ENCODE measurements around the gene GPR62. TPM values are rescaled to one million over a fixed set of nuclear protein-coding genes. Genes with fewer than 3 reads are reported as not detected.

GPR62 gene
- total RNA-seq, 1 donor from 2014 or later: 0.07 TPM

DNA sequence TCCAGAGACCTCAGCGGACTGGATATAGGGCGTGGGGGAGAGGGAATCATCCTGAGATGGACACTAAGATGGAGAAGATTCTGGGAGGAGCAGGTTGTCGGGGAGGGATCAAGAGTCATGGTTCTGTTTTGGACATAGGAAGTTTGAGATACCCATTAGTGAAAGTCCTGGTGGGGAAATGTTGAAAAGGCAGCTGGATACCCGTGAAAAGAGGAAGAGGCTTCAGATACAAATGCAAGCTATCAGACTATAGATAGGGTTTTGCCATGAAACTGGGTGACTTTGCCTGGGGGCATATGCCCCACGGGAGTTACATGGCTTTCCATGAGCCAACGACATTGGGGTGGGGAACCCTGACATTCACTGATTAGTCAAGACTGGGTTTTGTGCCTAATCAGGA is 1.1 kb upstream of the GPR62 start:
- DNase-seq (ENCODE audit: low read depth, low spot score): no peak

DNA sequence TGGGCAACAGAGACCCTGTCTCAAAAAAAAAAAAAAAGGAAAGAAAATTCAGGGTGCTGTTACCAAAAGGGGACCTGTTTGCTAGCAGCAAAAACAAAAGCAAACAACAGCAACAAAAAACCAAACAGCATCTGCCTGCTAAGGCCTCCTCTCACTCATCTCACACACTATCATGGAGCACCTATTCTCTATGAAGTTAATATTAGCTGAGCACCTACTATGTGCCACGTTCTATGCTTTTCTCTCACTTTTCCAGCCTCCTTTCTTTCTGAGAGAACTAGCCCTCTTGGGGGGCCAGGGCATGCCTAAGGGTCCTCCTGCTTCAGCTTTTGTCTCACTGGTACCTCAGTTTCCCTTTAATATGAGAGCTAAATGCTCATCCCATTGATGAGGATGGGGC is 468 bp upstream of the GPR62 start:
- no peak for DNase-seq (ENCODE audit: low read depth, low spot score)

DNA sequence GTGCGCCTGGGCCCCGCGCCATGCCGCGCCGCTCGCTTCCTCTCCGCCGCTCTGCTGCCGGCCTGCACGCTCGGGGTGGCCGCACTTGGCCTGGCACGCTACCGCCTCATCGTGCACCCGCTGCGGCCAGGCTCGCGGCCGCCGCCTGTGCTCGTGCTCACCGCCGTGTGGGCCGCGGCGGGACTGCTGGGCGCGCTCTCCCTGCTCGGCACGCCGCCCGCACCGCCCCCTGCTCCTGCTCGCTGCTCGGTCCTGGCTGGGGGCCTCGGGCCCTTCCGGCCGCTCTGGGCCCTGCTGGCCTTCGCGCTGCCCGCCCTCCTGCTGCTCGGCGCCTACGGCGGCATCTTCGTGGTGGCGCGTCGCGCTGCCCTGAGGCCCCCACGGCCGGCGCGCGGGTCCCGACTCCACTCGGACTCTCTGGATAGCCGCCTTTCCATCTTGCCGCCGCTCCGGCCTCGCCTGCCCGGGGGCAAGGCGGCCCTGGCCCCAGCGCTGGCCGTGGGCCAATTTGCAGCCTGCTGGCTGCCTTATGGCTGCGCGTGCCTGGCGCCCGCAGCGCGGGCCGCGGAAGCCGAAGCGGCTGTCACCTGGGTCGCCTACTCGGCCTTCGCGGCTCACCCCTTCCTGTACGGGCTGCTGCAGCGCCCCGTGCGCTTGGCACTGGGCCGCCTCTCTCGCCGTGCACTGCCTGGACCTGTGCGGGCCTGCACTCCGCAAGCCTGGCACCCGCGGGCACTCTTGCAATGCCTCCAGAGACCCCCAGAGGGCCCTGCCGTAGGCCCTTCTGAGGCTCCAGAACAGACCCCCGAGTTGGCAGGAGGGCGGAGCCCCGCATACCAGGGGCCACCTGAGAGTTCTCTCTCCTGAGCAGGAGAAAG is 951 bp downstream of the GPR62 start:
- DNase-seq (ENCODE audit: low read depth, low spot score): no peak

DNA sequence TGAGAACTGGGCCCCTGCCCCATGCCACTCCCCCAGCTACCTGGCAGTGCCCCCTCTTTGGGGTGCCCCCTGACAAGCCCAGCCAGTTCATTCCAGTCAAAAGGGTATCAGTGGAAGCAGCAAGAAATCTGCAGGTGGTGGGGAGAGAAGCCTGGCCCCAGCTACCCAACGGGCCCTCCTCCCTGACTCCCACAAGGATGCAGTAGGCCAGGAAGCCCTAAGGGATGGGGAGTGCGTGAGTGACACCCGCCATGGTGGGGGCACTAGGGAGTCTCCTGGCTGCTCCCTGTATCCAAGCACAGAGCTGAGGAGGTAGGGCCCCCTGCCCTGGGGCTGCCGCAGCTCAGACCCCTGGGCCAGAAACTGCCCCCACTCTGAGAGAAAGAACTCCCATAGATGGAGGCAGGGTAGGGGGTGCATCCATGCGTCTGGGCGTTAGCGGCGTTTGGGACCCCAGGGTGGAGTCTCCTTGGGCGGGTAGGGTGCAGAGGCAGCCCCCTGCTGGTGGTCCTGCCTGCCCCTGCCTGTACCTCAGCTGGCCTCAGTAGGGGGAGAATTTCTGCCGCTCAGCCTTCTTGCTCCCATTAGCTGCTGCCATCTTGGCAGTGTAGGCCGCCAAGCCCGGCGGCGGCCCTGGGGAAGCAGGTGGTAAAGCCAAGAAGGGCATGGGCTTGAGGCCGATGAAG is 2.5 kb downstream of the GPR62 start:
- no peak for DNase-seq (ENCODE audit: low read depth, low spot score)

DNA sequence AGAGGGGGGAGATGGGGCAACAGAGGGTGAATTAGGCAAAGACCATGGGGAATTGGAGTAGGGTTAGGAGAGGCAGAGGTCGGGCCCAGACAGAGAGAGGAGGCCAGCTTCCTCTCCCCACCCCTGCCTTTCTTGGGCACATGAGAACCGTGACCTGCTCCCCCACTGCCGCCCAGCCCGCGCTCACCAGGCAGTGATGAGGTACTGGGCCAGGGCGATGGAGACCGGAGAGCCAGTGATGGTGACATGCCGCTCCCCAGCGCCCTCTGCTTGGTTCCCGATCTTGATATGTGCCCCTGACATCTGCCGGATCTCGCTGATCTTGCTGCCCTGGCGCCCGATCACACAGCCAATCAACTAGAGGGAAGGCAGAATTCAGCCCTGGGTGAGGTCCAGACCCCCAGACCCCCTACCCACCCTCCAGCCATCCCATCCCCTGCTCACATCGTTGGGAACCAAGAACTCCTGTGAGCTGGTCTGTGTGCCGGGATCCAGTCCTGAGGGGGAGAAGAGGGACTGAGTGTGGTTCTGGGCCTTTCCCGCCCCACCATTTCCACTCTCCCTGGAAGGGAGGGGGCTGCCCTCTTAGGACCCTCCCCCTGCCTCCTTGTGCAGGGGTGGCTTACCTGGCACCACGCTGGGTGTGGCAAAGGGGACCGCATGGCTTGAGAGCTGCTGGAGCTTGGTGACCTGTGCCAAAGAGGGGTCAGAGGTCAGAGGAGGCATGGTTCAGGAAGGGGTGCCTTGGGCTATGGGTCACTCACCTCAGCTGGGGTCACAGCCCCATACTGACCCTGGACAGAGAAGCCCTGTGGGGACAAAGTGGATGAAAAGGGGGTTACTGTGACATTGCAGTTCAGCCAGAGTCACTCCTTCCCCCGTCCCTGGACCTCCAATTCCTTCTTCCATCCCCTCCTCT is 3.7 kb downstream of the GPR62 start:
- no peak for DNase-seq (ENCODE audit: low read depth, low spot score)

DNA sequence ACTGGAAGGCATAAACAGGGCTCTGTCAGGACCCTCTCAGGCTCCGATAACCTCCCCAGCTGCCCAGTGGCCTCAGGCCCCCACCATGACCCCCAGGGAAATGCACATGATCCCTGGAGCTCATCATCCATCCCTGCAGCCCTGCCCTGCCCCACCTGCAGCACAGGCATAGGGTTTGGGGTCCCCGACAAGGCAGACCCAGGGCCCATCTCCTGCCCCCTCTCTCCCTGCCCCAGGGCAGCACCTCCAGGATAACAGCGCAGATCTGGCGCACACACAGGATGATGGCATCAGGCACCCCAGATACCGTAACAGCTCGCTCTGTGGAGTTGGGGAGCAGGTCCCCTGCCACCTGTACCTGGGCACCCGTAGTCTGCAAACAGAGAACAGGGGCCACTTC is 4.5 kb downstream of the GPR62 start:
- DNase-seq (ENCODE audit: low read depth, low spot score): no peak

DNA sequence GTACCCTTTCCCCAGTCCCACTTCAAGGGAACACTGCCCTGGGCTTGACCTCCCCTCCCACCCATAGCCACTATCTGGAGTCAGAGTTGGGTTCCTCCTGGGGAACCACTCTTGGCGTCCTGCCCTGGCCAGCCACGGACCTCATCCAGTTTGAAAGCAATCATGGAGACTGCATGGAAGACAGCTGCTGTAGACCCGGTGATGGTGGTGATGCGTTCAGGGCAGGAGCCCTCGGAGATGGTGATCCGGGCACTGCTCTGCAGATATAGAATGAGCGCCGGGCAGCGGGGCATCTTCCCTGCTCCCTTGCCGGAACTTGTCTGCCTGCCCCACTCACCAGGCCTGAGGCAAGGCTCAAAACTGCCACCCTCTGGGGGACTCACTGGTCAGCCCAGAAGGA is 5.2 kb downstream of the GPR62 start:
- no peak for DNase-seq (ENCODE audit: low read depth, low spot score)

DNA sequence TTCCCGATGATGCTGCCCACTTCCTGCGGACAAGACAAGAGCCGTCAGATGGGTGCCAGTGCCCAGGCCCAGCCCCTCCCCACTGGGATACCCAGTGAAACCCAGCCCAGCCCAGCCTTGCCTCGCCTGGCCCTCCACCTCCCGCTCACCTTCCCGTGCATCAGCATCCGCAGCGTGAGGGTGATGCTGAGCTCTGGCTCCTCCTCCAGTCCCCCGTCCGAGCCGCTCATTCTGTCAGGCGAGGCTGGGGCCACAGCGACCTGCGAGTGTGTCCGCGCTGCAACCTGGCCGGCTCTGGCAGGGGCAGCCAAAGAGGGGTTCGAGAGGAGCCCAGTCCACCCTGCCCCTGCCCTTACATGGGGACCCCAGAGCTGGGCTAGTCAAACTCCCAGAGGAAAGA is 5.8 kb downstream of the GPR62 start:
- no peak for DNase-seq (ENCODE audit: low read depth, low spot score)

DNA sequence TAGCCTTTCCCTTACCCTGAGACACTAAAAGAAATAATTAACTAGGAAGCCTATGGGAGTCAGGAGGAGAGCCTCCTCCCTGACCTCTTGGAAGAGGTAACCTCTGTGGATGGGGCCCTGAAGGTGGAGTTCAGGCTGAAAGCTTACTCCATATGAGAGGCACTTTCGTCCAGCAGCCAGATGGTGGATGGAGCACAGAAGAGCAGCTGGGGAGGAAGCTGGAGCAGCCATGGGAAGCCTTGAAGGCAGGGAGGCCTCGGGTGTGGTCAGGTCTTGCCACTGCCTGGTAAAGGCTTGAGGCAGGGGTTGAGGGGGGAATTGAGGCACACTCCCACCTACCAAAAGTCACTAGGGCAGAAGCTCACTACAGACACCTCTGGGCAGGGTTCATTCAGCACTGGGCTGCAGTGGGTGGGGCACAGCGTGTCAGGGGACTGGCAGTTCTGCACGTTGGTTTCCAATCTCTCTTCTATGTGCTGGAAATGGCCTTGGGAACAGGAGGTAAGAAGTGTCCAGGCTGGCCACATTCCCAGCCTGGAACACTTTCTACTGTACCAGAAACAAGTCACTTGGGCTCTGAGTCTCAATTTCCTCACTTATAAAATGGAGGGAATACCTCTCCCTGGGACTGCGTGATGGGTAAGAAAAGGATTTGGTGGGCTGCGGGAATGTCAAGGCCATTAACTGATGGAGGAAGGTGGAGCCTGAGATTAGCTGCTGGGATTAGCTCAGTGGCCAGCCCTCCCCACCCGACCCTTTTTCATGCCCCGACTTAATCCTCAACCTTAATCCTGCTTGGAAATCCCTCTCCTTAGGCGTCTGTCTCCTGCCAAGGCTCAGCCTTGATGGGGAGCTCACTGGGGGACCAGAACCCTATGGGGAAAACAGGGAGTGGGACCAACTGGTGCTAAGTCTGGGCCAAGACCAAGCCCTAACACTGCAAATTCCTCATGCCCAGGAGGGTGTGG is 6.7 kb downstream of the GPR62 start:
- no peak for DNase-seq (ENCODE audit: low read depth, low spot score)

DNA sequence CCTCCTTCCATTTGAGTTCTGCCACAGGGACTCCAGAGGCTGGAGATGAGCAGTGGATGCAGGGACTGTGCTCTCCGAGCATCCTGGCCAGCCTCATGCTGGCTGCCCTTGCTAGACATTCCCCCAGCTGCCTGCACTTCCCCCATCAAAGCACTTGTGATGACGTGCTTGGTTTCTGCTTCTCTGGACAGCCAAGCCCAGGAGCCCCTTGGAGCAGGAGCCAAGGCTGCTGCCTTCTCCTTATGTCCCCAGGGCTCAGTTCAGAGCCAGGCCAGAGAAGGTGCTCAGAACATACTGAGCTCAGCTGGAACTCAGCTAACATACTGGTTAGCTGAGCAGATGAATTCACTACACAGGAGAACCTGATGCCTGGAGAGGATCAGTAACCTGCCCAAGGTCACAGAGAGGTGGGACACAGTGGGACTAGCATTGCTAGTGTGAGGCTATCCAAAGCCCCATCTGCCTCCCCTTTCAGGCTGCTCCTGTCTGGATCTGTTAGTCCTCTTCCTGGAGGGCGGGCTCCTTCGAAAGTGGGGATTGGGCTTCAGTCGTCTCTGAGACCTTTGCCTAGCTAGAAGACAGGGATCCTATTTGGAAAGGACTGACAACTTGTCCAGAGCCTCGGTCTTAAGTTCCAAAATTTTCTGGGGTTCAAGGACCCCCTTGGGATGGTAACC is 7.8 kb downstream of the GPR62 start:
- DNase-seq (ENCODE audit: low read depth, low spot score): no peak

DNA sequence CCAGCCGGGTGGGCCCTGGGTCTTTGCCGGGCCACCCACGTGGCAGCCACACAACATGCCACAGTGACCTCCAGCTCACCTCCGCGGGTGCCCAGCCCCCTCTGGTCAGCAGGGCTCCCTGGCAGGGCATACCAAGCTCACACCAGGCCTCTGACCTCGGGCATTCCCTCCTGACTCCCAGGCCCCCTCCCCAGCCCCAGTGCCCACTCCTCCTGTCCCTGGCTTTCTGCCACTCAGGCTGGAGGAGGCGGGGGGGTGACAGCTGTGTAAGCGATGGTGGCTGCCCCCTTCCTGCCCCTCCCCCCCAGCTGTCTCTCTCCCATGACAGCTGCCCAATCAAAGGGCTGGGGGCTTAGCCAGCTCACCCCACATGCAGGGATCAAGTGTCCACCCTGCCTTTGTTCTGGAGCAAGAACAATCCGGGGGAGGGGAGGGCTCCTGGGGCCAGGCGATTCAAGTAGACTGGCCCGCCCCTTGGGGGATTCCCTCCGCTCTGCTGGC is 8.8 kb downstream of the GPR62 start:
- no peak for DNase-seq (ENCODE audit: low read depth, low spot score)

DNA sequence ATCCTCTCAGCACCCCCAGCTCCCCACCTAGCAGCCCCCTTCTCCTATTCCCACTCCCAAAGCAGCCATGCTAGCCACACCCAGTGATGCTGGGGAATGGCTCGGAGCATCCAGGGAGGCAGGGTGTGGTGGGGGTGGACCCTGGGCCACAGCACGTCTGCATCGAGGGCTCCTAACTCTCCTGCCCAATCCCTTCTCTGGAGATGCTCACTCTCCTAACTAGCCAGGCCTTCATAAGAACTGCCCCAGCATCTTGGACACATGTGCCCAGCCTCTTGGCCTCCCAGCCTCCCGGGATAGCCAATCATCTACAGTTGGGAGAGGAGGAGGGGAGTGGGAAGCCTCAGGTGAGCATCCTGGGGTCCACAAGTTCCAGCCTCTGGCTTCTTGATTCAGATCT is 9.3 kb downstream of the GPR62 start:
- no peak for DNase-seq (ENCODE audit: low read depth, low spot score)

DNA sequence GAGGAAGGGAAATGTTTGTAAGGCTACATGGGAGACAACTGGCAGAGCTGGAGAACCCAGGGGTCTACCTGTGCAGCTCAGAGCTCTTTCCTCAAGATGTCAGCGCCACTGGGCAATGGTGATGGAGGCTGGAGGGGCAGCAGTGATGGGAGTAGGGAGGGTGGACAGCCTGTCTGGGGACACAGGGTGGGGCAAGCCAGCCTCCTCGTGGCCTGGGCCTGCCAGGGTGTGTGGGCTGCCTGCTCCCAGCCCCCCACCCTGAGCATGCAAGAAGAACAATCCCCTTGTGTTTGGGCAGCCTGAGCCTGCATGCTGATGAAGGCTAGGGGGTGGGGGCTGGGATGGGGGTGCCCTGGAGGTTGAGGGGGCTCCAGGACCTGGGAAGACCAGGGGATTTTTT is 10.8 kb downstream of the GPR62 start:
- no peak for DNase-seq (ENCODE audit: low read depth, low spot score)

DNA sequence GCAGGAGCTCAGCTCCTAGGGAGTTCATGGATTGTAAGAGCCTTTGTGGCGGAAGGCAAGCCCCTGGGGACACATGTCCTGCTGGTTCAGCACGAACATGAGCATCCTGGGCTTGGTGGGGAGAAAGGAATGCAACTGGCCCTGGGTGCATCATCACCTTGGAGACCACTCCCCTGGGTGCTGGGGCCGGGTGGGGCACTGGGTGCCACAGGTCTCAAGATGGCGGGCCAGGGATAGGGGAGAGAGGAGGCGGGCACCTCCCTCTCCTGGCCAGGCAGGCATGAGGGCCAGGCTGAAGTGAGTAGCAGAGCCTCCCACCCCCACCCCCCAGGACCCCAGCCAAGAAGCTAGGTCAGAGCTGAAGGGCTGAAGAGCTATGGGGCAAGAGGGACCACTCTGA is 11.3 kb downstream of the GPR62 start:
- no peak for DNase-seq (ENCODE audit: low read depth, low spot score)

DNA sequence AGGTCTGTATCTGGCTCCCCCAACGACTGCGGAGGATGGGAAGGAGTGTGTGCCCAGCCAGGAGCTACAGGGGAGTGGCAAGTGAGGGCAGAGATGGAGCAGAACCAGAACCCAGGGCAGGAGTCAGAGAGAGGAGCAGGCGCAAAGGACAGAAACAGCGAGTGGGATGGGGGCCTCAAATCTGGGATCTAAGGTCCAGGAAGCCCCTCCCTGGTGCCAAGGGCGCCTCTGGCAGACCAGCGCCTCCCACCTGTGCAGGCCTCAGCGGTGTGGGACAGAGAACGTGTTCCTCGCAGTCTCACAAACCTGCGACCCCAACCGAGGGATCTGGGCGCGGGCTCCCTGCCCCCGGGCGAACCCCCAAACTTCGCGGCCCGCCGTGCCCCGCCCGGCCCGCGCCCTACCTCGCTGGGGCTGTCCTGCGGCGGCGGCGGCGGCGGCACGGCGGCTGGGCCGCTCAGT is 11.8 kb downstream of the GPR62 start:
- no peak for DNase-seq (ENCODE audit: low read depth, low spot score)

DNA sequence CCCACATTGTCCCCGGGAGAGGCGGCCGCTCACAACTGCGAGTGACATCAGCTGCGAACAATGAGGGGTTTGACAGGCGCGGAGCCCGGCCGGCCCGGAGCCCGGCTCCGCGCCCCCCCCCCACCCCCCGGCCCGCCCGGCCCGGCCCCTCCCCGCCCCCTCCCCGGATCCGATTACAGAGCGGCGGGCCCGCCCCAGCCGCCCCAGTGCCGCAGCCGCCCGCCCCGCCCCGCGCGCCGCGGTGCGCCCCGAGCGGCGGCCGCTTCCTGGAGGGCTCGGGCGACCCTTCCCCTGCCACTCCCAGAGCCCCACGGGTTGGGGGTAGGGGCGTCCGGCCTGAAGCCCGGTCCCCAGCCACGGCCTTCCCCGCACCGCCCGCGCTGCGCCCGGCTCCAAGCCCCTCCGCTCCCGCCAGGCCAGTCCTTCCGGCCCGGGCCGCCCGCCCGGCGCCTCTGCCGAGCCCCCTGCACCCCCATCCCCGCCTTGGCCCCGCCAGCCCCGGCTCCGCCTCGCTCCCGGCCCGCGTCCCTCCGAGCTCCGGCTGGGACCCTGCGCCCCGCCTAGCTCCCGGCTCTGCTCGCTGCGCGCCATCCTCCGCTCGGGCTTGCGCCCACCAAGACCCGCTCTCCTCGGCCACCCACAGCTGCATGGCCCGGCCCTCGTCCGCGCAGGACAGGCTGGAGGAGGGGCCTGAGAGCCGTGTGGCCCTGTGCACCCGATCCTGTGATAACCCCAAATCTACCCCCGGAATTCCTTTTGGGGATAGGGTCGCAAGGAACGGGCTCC is 12.4 kb downstream of the GPR62 start, which contains the start of gene PCBP4:
PCBP4 (minus strand) TSS at position 71 of the 786 bp plus-strand sequence. CDS start 6,214 bp downstream, outside the sequence.
- DNase-seq (ENCODE audit: low read depth, low spot score): no peak

DNA sequence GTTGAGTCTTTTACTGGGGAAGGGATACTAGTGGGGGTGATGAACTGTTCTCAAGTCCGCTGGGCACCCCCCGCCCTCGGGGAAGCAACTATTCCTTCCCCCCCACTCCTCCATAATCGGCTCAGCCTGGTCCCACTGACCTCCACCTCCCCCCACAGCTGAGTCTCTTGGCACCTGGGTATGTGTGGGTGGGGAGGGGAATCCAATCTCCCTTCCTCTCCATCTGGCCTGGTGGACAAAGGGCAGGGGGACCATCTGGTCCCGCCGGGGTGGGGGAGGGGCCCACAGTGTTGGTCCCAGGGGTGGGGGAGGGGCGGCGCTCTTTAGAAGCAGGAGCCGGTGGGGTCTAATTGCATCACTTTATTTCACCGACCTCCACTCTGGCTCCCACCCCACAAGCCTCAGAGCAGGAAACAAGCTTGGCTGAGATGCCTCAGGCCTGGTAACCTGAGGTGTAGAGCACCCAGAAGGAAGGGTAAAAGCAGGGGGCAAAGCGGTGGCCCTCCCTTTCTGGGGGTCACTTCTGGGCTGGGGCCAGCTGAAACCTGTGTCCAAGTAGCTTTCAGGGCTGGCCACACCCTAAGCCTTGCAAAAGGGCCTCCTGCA is 13.1 kb downstream of the GPR62 start:
- no peak for DNase-seq (ENCODE audit: low read depth, low spot score)

DNA sequence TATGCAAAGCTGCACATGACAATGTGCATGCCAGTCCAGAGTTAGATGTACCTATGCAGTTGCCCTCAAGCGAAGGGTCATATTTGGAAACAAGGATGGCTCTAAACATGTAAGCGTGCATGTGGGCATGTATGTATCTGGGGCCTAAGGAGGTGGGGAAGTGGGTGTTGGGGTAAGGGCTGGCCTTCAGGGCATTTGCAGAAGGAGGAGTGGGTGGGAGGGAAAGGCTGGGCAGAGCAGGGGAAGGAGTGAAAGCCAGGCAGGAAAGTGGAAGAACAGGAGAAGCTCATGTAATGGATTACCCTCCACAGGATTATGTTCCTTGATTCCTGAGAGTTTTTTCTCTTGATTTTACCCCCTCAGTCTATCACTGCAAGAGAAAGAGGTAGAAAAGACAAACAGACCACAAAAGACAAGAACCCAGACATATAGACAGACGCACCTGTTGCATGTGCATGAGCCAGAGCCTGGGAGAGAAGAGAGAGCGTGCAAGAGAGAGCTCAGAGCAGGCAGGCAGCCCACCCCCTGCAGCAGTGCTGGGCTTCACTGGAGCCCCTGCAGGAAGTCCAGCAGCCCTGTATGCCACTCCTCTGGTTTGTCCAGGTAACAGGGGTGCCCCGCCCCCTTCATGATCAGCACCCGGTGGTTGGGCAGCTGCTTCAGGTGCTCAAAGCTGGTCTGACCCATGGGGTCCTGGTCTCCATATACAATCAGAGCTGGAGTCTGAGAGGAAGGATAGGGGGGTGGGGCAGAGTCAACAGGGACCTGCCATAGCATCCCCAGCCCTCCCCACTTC is 13.9 kb downstream of the GPR62 start:
- DNase-seq (ENCODE audit: low read depth, low spot score): no peak

Measured in pulmonary artery endothelial cell (primary cell).